IPS DF 19.7 (cell line): ENCODE results near the gene TSC2.
"Not testable (repeated sequence)": the region's sequence is repeated elsewhere in the genome, so short reads cannot be mapped to it uniquely, and the experiment has no call there.

Source experiments
- DNase-seq: peaks from one replicate; pipeline ENCODE4 v3.0.0-alpha.2; 2013; ENCODE audit warnings: low read depth, low spot score

Gene TSC2

GRCh38 chr16:2031081-2031577 lies 16.7 kb upstream of the TSC2 start:
- DNase-seq: no peak

GRCh38 chr16:2032285-2033056 lies 15.3 kb upstream of the TSC2 start:
- no peak for DNase-seq

- no peak for DNase-seq
Measured at GRCh38 chr16:2033057-2033908, 14.5 kb upstream of the TSC2 start.

GRCh38 chr16:2033909-2034695 lies 13.7 kb upstream of the TSC2 start:
- DNase-seq: not testable (repeated sequence)

GRCh38 chr16:2034696-2035430 lies 12.9 kb upstream of the TSC2 start:
- DNase-seq: no peak

- no peak for DNase-seq
Measured at GRCh38 chr16:2035431-2036199, 12.2 kb upstream of the TSC2 start.

GRCh38 chr16:2036200-2036966 lies 11.4 kb upstream of the TSC2 start:
- DNase-seq: no peak

GRCh38 chr16:2037115-2037514 lies 10.7 kb upstream of the TSC2 start:
- DNase-seq: no peak

- no peak for DNase-seq
Measured at GRCh38 chr16:2037647-2038381, 10.0 kb upstream of the TSC2 start.

- no peak for DNase-seq
Measured at GRCh38 chr16:2038382-2039231, 9.2 kb upstream of the TSC2 start.

- DNase-seq: no peak
Measured at GRCh38 chr16:2039274-2040031, 8.3 kb upstream of the TSC2 start.

- DNase-seq: no peak
Measured at GRCh38 chr16:2040041-2040786, 7.6 kb upstream of the TSC2 start.

GRCh38 chr16:2040787-2041522 lies 6.8 kb upstream of the TSC2 start:
- no peak for DNase-seq

GRCh38 chr16:2042171-2042985 lies 5.4 kb upstream of the TSC2 start:
- no peak for DNase-seq
